GM19455 (cell line): ENCODE measurements around the gene FAM20C.

ENCODE experiments used
- ATAC-seq: cut with Tn5 transposase; IDR thresholded peaks from one replicate; pipeline ENCODE4 v1.9.1; 2021; ENCODE audit not compliant: unreplicated experiment

The FAM20C gene

DNA sequence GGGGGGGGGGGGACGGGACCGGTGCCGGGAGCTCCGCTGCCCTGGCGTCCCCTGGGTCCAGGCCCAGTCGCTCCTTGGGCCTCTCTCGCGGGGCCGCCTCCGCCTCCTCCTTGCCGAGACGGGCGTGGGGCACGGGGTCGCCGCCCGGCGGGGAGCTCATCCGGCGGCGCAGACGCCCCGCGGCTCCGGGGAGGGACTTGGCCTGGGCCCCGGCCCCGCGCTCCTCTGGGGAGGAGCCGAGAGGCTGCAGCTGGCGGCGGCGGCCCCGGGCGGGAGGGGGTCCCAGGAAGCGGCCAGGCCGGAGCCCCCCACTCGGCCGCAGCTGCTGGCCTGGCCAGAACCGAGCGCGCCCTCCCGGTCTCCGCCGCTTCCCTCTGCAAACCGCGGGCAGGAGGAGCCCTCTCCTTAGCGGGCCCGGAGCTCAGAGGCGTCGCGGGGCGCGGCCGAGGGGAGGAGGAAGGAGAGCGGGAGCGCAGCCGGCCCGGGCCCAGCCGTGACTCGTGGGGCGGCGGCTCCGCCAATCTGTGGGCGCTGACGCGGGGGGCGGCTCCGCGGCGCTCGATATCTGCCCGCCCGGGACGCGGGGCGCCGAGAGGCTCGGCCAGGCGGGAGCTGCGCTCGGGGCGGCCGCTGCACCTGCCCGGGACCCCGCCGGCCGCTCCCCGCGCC, at the start of gene FAM20C:
Gene FAM20C (plus strand): TSS at position 591 of the 669 bp plus-strand sequence. CDS start 629 bp downstream, outside the sequence.
- ATAC-seq = no peak

DNA sequence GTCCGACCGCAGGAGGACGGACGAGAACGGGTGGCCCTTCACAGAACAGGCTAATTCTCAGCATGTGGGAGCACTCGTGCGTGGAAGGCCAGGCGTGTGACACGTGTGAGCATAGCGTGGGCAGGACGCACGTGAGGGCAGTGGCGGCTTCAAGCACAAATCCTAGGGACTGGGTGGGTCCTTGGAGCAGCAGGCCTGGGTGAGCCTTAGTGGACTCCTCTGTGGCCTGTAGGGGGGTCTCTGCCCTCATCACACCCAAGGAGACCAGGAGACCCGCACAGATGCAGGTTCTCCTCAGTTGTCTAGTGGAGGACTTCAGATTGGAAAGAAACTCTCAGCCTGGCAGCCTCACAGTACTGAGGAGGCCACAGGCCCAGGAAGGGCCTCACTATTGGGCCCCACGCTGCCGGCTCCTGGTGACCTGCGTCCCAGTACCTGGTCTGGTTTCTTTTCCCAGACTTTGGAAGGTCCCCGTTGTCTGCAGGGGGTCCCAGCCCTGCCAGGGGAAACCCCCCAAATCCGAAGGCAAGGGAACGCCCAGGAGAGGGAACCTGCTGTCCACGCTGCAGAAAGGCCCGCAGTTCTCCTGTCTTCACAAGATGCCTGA, 49.1 kb upstream of the FAM20C start:
- no peak for ATAC-seq

GRCh38 chr7:143811-144453, 48.4 kb upstream of the FAM20C start:
- no peak for ATAC-seq

DNA sequence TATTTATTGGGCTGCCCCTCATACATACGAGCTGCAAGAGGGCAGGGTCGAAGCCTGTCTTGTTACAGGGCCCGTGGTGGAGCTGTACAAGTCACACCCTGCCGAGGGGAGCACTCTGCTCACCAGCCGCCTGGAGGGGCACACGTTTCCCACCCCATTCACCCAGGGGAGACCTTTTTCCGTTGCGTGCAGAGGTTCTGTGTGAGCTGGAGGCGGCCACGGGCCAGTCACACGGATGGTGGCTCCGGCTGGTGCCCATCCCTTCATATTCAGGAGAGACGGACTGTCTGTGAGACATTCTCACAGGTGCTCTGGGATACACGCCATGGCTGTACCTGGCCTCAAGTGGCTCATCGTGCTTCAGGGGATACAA, 47.9 kb upstream of the FAM20C start:
- ATAC-seq = no peak

DNA sequence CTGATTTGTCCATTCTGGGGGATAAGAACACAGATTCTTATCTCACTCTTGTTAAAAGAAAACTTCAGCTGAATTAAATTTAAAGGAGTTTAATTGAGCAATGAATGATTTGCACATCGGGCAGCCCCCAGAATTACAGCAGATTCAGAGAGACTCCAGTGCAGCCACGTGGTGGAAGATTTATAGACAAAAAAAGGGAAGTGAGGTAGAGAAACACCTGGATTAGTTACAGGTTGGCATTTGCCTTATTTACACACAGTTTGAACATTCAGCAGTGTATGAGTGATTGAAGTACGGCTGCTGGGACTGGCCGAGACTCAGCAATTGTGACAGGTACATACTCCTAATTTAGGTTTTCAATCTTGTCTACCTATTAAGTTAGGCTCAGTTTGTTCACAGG, 46.5 kb upstream of the FAM20C start:
- no peak for ATAC-seq

DNA sequence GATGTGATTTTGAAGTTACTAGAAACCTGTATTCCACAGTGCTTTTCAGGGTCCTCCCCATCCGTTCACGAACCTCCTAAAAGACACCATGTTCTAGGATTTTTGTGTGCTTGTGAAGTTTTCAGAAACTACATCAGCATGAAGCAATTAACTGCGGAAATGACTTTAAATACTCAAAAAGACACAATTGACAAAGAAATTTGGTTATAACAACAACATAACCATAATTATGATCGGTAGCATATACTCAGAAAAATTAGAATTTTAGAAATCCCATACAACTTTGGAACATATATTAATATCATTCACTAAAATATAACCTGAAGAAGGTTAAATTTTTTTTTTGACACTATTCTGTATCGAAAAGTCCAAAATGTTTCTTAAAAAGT, 43.8 kb upstream of the FAM20C start:
- ATAC-seq = no peak

DNA sequence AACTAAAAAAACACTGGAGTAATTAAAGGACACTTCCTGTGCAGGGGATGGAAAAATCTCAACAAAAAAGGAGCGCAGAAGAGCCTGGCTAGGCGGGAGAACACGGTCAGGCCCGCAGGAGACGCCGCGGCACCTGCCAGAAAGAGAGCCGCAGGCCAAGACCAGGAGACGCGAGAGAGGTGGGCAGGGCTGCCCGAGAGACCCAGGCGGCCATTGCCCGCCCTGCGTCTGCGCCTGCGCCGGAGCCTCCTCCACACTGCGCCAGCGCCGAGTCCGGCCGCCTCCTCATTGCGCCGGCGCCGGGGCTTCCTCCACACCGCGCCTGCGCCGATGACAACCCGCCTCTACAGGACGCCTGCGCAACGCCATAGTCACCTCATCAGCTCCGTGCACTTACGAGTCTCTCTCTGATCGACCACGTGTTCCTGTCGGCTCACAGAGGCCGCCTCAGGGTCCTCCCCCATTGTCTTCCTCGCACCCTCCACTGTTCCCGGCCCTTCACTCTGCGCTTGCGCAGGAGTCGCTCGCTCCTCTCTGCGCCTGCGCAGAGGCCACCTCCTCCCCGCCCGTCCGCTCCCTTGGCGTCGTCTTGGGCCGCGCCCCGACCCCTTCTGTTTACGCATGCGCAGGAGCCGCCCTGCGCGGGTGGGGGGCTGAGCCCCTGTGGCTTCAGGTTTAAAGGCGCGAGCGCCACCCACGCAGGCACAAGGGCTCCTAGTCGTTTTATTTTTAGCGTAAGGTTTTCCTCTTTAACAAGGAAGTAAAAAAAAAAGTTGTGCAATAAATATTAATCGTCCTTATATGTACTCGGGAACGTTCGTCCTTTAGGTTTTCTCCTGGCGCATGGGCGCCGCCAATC, 43.2 kb upstream of the FAM20C start:
- ATAC-seq = peak; percentile 94

GRCh38 chr7:149791-150636, 42.4 kb upstream of the FAM20C start:
- no peak for ATAC-seq

DNA sequence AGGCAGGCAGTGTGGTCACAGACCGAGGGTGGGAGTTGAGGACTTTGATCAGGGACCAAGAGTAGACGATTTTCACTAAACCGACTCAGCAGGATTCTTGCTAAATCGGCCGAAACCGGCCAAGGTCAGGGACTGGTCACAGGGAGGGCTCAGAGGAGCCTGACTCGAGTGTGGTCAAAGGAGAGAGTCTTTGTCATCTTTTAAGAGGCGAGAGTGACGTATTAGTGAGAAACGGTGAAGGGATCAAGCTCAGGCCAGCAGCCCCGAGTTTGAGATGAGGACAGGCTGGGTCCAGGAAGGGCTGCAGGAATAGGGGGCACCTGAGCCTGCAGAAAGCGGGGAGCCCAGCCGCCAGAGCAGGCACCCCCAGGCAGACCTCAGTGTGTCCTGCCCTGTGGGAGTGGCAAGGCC, 41.6 kb upstream of the FAM20C start:
- no peak for ATAC-seq

DNA sequence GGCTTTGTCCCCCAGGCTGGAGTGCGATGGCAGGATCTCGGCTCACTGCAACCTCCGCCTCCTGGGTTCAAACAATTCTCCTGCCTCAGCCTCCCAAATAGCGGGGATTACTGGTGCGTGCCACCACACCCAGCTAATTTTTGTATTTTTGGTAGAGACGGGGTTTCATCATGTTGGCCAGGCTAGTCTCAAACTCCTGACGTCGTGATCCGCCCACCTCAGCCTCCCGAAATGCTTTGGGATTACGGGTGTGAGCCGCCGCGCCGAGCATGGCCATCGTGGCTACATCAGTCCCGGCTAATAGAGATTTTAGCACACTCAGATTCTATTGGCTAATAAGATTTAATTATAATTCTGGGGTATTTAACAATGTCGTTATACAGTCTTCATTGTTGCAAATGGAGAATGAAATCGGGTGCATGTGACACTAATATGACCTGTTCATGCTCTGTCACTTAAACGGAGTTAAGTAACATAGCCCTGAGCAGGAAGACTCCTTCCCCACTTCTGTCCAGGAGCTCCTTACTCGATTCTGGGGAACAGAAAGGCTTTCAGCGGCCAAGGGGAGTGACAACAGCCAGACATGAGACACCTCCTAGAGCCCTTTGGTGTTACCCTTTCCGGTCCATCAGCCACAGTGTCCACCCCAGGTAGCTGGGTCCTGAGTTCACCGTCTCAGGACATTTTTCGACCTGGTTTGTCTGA, 40.9 kb upstream of the FAM20C start:
- no peak for ATAC-seq

DNA sequence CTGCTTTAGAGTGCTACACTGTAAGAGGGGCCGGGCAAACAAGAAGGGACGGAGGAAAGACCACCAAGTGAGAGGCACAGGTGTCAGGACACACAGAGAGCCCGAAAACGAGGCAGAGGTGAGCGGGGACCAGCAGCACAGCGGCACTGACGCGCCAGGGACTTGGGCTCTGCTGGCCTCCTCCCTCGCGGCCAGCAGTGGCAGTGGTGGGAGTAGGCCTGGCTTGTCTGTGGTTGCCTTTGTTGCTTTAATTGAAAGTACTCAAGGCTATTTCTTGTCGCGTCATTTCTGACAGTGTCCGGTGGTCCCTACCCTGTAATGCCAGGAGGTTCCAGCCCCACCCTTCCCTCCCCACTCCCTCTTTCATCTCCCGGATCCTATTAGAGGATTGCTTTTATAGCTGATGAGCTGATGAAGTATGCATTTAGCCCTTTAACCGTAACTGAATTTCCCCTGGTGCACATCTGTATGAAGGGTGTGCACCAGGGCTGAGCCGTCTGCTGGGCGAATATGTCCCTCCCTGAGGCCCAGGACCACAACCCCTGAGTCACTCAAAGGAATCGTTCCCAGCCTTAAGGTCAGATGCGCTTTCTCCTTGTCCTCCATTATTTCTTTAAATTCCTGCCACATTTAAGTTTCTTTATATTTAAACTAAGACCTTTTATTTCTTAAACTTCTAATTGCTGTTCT, 39.5 kb upstream of the FAM20C start:
- ATAC-seq = no peak

DNA sequence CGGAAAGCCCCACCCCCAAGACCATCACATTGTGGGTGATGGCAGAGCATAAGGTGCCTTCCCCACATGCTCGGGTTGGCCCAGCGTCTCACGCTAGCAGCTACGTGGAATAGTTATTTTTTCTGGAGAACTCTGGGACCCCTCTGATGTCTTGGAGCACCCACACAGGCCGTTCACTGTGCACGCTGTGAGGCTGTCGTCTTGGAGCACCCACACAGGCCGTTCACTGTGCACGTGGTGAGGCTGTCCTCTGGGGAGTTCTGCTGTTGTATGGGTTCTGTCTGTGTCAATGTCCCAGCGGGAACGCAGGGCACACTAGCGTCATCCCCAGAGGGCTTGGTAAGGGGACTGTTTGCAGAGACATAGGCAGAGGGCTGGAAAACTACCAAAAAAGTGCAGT, 38.8 kb upstream of the FAM20C start:
- ATAC-seq = no peak

- no peak for ATAC-seq
Observed at GRCh38 chr7:154096-154799, 38.1 kb upstream of the FAM20C start.

DNA sequence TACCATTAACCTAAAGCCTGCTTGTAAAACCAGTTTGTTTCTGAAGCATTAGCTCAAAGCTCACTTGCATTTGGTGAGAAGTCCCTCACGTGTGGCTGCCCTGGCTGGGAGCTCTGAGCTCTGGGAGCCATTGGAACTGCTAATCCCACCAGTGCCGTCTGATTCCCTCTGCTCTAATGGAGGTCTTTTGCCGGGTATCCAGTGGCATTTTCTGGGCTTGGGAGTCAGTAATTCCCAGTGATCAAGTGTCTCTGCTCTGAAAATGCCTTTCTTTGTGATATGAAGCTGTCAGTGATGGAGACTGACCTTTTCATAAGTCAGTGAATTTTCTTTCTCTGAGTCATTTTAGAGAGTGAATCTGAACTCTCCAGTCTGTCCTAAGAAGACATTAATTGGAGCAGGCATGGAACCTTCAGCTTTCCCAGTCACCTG, 36.9 kb upstream of the FAM20C start:
- no peak for ATAC-seq

DNA sequence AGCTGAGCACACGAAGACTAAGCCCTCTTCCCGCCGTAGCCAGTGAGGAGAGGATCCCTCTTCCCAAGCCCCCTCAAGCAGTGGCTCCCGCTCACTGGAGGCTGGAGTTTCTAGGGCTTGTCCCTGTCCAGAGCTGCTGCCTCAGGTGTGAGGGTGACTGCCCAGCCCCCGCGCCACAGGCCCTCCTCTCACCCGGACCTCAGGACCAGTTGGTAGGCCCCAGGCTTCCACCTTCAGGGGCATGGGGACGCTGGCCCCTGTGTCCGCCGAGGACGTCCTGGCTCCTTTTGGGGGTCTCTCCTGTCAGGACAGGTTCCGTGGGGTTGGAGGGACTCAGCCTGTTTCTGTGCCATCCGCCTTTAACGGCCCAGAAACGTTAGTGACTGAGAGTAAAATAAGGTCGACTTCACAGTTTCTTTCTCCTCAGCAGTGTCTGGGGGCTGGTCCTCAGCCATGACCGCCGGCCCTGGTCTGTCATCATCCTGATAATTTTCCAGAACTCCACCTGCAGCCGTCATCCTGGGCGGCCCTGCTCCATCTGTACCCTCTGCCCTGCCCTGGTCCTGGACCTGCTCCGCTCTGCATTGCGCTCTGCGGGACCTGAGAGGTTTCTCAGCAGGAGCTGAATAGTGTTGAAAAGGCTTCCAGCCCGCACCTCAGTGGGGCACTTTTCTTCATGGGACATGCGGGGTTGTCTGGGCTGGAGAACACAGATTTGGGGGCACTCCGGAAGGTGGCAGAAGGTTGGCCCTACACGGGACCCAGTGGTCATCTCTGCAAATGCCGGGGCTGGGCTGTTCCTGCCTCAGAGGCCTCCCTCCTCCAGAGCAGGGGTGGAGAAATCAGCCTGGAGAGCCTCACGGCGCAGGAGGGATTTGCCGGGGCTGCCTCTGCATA, 36.0 kb upstream of the FAM20C start:
- no peak for ATAC-seq

DNA sequence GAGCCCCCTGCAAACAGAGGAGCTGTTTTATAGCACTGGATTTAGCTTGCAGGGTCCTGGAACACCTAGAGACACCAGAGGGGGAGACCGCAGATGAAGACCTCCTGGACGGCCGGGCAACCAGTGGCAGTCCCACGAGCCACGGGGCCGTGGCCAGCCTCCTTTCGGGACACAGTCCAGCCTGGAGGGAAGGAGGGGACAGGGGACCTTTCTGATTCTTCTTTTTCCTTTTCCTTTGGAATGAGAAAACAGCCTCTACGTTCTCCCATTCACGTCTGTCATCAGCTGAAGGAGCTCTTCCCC, 35.4 kb upstream of the FAM20C start:
- ATAC-seq = no peak

DNA sequence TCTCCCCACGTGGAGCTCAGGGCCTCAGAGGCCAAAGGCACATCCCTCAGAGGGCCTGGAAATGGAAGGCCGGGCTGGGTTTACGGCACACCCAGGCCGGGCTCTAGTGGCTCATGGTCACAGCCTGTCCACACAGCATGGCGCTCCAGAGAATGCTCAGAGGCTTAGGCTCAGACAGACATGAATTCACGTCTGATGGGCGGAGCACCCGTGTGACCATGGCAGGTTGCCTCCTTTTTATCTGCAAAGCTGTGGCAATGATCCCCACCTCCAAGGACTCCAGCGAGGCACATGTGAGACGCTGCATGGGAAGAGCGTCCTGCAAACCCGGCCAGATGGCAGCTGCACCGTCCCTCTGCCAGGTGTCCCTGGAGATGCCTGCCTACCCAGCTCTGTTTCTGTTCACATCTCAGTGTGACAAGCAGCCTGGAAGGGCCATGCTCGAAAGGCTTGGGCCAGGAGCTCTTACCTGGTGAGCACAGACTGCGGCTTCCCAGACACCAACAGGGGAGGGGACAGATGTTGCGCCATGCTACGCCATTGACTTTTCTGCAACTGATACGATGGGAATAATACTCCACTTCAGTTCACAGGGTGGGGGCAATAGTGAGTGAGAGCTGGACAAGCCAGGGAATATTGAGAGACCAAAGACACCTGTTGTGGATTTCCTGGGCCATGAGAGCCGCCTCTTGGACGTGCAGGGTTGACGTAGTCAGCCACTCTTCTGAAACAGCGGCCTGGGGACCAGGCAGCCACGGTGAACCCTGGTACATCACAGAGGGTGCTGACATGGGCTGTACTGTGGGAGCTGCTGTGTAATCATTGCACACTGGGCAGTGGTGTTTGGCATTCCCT, 34.4 kb upstream of the FAM20C start:
- ATAC-seq = no peak
